GM23338 (cell line): ENCODE data around the gene CLIC5. TPM values are rescaled to one million over a fixed set of nuclear protein-coding genes. Genes with fewer than 3 reads are reported as not detected.

ENCODE experiments used
- ATAC-seq: fragments of 200-7000 bp; cut with Tn5 transposase; 3 replicates; pipeline ENCODE4 v1.9.1; 2020
- DNase-seq: peaks from one replicate; pipeline ENCODE4 v3.0.0-alpha.2; 2015; ENCODE audit warnings: low spot score
- H2AFZ ChIP-seq: fragments of 200-600 bp; sonication (generic); 2 replicates; pipeline ENCODE4 v1.8.0; 2016; ENCODE audit warnings: antibody characterized with exemption, mild to moderate bottlenecking, moderate library complexity
- H3F3A ChIP-seq: fragments of 200-600 bp; sonication (generic); replicated peaks from 2 replicates; pipeline ENCODE4 v1.8.0; 2017; ENCODE audit warnings: antibody characterized with exemption, mixed run types, low read depth
- H3K27ac ChIP-seq: fragments of 200-600 bp; sonication (generic); 2 replicates; pipeline ENCODE4 v1.6.1; 2016; ENCODE audit warnings: low read depth
- H3K27me3 ChIP-seq: fragments of 200-600 bp; sonication (generic); 2 replicates; pipeline ENCODE4 v1.8.0; 2016; ENCODE audit warnings: mild to moderate bottlenecking, mixed run types, moderate library complexity; ENCODE audit not compliant: insufficient read depth
- H3K36me3 ChIP-seq: fragments of 200-600 bp; sonication (generic); 2 replicates; pipeline ENCODE4 v1.8.0; 2016; ENCODE audit warnings: mild to moderate bottlenecking; ENCODE audit not compliant: insufficient read depth
- H3K4me1 ChIP-seq: fragments of 200-600 bp; sonication (generic); 2 replicates; pipeline ENCODE4 v1.8.0; 2016; ENCODE audit warnings: mild to moderate bottlenecking, moderate library complexity; ENCODE audit not compliant: insufficient read depth
- H3K4me2 ChIP-seq: fragments of 200-600 bp; sonication (generic); 2 replicates; pipeline ENCODE4 v1.7.1; 2017; ENCODE audit warnings: mixed run types
- H3K4me3 ChIP-seq: fragments of 200-600 bp; sonication (generic); 2 replicates; pipeline ENCODE4 v1.6.1; 2016; ENCODE audit warnings: mixed run types
- H3K79me2 ChIP-seq: fragments of 200-600 bp; sonication (generic); replicated peaks from 2 replicates; pipeline ENCODE4 v1.8.0; 2017; ENCODE audit warnings: mild to moderate bottlenecking; ENCODE audit not compliant: insufficient read depth
- H3K9me2 ChIP-seq: fragments of 200-600 bp; sonication (generic); 2 replicates; pipeline ENCODE4 v1.8.0; 2017; ENCODE audit not compliant: insufficient read depth
- H4K20me1 ChIP-seq: fragments of 200-600 bp; sonication (generic); replicated peaks from 2 replicates; pipeline ENCODE4 v1.8.0; 2017; ENCODE audit warnings: mild to moderate bottlenecking; ENCODE audit not compliant: insufficient read depth
- H3K27ac Mint-ChIP-seq: 2 replicates; pipeline ENCODE4 v1.8.0; 2020; ENCODE audit warnings: inconsistent platforms, mild to moderate bottlenecking, moderate library complexity, mixed read lengths
- H3K27me3 Mint-ChIP-seq: 3 replicates; pipeline ENCODE4 v1.8.0; 2022; ENCODE audit warnings: low read depth, mild to moderate bottlenecking, moderate library complexity, mixed read lengths, inconsistent platforms; ENCODE audit not compliant: insufficient read depth, poor library complexity
- H3K36me3 Mint-ChIP-seq: 3 replicates; pipeline ENCODE4 v1.8.0; 2021; ENCODE audit warnings: low read depth, mild to moderate bottlenecking, inconsistent platforms, moderate library complexity, mixed read lengths
- H3K4me1 Mint-ChIP-seq: 3 replicates; pipeline ENCODE4 v1.8.0; 2020; ENCODE audit warnings: mild to moderate bottlenecking, inconsistent platforms, mixed read lengths
- H3K4me3 Mint-ChIP-seq: 3 replicates; pipeline ENCODE4 v1.8.0; 2021; ENCODE audit warnings: moderate library complexity, mild to moderate bottlenecking, inconsistent platforms, mixed read lengths
- H3K9me3 Mint-ChIP-seq: 3 replicates; pipeline ENCODE4 v1.8.0; 2020; ENCODE audit warnings: moderate library complexity, mild to moderate bottlenecking, inconsistent platforms, mixed read lengths
- EZH2phosphoT487 ChIP-seq: fragments of 200-600 bp; sonication (generic); IDR thresholded peaks from one replicate; pipeline ENCODE4 v1.8.1; 2018; ENCODE audit warnings: antibody characterized with exemption; ENCODE audit not compliant: unreplicated experiment
- JUNB ChIP-seq: IDR thresholded peaks from one replicate; pipeline ENCODE4 v1.6.1; 2016; ENCODE audit warnings: antibody characterized with exemption; ENCODE audit not compliant: unreplicated experiment
- NANOG ChIP-seq: IDR thresholded peaks from 2 replicates; pipeline ENCODE4 v1.6.1; 2016; ENCODE audit warnings: antibody characterized with exemption, borderline replicate concordance
- ZNF114 ChIP-seq: fragments of 250-450 bp; sonication (Bioruptor Pico); IDR thresholded peaks from 2 replicates; pipeline ENCODE4 v1.5.0; 2020; ENCODE audit warnings: mild to moderate bottlenecking, moderate library complexity
- polyA plus RNA-seq: library from polyadenylated mRNA; unstranded; fragments of >200 nt; fragmentation: Nextera tagmentation; extraction: Ambion mirVana; gene quantifications from 2 replicates; pipeline ENCODE4 v1.2.1, GENCODE V29; 2016
- total RNA-seq: library from RNA; depleted of rRNA; stranded (reverse); fragments of >200 nt; shearing (Covaris generic); gene quantifications from 2 replicates; pipeline ENCODE4 v1.2.3, GENCODE V29; 2014

CLIC5 gene
- total and polyA plus RNA-seq, 2 experiments from 2014 or later: 0.08 TPM; not detected in 1

DNA sequence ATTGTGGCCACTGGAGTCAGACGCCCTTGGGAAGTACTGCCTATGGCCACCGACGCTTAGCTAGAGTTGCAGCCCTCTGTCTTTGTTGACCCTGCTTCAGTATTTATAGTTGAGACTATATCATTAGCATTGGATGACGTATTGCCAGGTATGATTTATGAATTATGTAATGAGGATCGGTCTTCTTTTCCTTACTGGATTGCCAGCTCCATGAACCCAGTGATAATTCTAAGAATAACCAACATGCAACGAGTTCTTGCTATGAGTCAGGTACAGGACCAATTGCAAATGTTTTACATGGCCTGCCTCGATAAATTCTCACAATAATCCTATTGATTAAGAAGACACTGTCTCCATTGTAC lies 63.5 kb downstream of the CLIC5 start:
- H3K4me3 Mint-ChIP-seq: no peak overlapping the region
- Histone ChIP-seq H3K79me2 (no peaks in the 10 kb centered on the region), H3F3A (no peaks in the 10 kb centered on the region), H3K27ac (no peak overlapping the region), H3K4me3 (no peak overlapping the region), H3K4me2 (no peak overlapping the region), H3K4me1 (peaks cover 16% of the 10 kb centered on the region), H3K36me3 (no peaks in the 10 kb centered on the region), H2AFZ (no peak overlapping the region), H3K9me2 (peaks cover 8% of the 10 kb centered on the region; the same call in 1 of the 2 replicates), H4K20me1 (no peaks in the 10 kb centered on the region), H3K27me3 (no peaks in the 10 kb centered on the region)
- no peak overlapping the region for H3K27ac Mint-ChIP-seq
- no peak for DNase-seq
- peaks cover 16% of the 10 kb centered on the region; the same call in 2 of the 3 replicates for H3K4me1 Mint-ChIP-seq
- no peaks in the 10 kb centered on the region for H3K9me3 Mint-ChIP-seq
- peaks cover 2% of the 10 kb centered on the region for H3K27me3 Mint-ChIP-seq
- no peak for TF ChIP-seq JUNB
- no peak for TF ChIP-seq ZNF114 (CRISPR knock-in tag)
- TF ChIP-seq NANOG: no peak
- no peaks in the 10 kb centered on the region for H3K36me3 Mint-ChIP-seq
- ATAC-seq: no peak

DNA sequence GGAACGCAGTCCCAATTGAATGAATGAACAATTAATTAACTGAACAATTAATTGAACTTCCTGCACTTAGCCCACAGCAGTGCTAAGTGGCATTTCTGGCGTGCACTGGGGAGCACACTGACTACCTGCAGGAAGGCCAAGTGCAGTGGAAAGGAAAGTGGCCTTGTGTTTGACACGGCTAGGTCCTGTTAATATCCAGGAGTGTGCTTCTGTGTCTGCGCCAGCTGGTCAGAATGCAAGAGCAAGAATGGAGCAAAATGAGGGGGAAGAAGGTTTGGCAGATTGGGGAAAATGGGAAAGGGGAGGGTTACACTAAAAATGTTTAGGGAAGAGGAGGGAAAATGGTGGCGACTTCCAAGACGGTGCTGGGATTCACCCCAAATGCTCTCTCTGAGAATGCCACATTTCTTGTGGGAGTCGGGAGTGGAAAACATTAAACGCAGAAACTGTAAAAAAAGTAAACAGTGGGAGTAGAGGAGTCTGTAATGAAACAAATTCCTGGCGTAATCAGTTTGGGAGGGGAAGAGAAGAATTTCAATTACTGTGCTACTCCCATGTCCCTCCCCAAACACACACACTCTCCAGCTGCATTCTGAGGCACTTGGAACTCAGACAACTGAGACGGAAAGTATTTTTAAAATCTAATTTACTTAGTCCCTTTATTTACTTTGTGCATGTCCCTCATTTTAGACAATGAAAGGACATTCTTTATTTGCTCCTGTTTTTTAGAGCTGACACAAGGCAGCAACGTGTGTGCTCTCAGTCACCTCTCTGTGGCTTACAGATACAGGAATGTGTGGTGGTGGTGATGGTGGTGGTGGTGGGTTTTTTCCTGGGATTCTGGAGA lies 64.1 kb downstream of the CLIC5 start:
- Histone ChIP-seq H3K36me3 (no peaks in the 10 kb centered on the region), H2AFZ (peak overlapping the region; percentile 74; the same call in 1 of the 2 replicates), H3F3A (no peaks in the 10 kb centered on the region), H3K4me2 (no peak overlapping the region), H3K9me2 (peaks cover 6% of the 10 kb centered on the region; the same call in 1 of the 2 replicates), H3K27me3 (no peaks in the 10 kb centered on the region), H4K20me1 (no peaks in the 10 kb centered on the region), H3K4me1 (peaks cover 12% of the 10 kb centered on the region), H3K79me2 (no peaks in the 10 kb centered on the region), H3K4me3 (no peak overlapping the region), H3K27ac (no peak overlapping the region)
- Mint-ChIP-seq H3K4me1 (peaks cover 12% of the 10 kb centered on the region; the same call in 2 of the 3 replicates), H3K36me3 (no peaks in the 10 kb centered on the region), H3K27ac (no peak overlapping the region), H3K4me3 (no peak overlapping the region), H3K9me3 (no peaks in the 10 kb centered on the region), H3K27me3 (peaks cover 2% of the 10 kb centered on the region)
- no peak for DNase-seq
- ATAC-seq: no peak
- TF ChIP-seq EZH2phosphoT487: no peak

DNA sequence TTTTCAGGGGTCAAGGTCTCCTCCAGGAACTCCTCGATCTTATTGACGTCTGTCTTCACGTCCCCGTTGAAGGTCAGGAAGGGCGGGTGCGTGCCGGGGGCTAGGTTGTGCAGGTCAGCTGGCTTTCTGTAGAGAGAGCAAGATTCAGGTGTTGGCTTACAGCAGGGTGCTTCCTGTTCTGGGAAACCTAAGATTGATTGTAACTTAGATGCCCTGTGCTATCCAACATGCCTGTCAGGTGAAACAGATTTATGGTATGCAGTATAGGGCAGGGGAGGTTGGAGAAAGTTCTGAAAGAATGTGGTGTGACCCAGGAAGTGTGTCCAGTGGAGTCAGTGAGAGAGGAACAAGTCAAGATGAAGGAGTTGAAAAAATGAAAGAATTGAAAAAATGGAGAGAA lies 66.4 kb downstream of the CLIC5 start:
- H3K4me3 ChIP-seq: no peak overlapping the region
- H3K36me3 Mint-ChIP-seq: no peaks in the 10 kb centered on the region
- H3K27me3 Mint-ChIP-seq: peaks cover 2% of the 10 kb centered on the region
- no peak overlapping the region; the same call in 1 of the 2 replicates for H2AFZ ChIP-seq
- TF ChIP-seq ZNF114 (CRISPR knock-in tag): no peak
- H4K20me1 ChIP-seq: no peaks in the 10 kb centered on the region
- no peak for ATAC-seq
- H3K79me2 ChIP-seq: no peaks in the 10 kb centered on the region
- H3K4me1 ChIP-seq: no peaks in the 10 kb centered on the region
- no peak overlapping the region for H3K4me3 Mint-ChIP-seq
- no peak overlapping the region for H3K27ac ChIP-seq
- DNase-seq: no peak
- no peaks in the 10 kb centered on the region for H3K36me3 ChIP-seq
- H3K9me3 Mint-ChIP-seq: no peaks in the 10 kb centered on the region
- H3K4me2 ChIP-seq: no peak overlapping the region
- no peak overlapping the region for H3K27ac Mint-ChIP-seq
- peaks cover 6% of the 10 kb centered on the region; the same call in 1 of the 2 replicates for H3K9me2 ChIP-seq
- H3K4me1 Mint-ChIP-seq: peaks cover 3% of the 10 kb centered on the region; the same call in 2 of the 3 replicates
- H3K27me3 ChIP-seq: no peaks in the 10 kb centered on the region
- no peaks in the 10 kb centered on the region for H3F3A ChIP-seq
